Lower leg skin (tissue), 3 donors: ENCODE measurements around the gene TMEM158.

Experiments
- POLR2A ChIP-seq, 2 donors: fragments of 450-650 bp; IDR thresholded peaks; one replicate each; pipeline ENCODE4 v1.6.1; 2016 to 2017; ENCODE audit warnings: antibody characterized with exemption in 2 of 2, mild to moderate bottlenecking in 1 of 2, moderate library complexity in 1 of 2
- TF ChIP-seq, protein P1 (sequence below), 3 donors: fragments of 450-650 bp; IDR thresholded peaks; one replicate each; pipeline ENCODE4 v1.5.1; 2016; ENCODE audit warnings: antibody characterized with exemption in 3 of 3, mild to moderate bottlenecking in 3 of 3, moderate library complexity in 2 of 3

DNA sequence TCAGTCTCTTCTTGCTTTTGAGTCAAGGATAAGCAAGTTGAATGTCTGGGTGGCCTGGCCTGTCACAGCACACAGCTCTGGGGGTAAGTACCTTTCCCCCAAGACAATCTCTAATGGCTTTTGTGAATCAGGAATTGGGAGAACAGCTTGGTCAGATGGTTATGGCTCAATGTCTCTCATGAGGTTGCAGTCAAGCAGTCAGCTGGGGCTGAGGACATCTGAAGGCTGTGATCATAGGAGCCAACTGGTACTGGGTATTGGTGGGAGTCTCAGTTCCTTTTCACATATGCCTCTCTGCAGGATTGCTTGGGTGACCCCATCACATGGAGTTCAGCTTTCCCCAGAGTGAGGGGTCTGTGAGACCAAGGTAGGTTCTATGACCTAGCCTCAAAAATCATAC is 33.0 kb upstream of the TMEM158 start:
- TF ChIP-seq, protein P1, sequence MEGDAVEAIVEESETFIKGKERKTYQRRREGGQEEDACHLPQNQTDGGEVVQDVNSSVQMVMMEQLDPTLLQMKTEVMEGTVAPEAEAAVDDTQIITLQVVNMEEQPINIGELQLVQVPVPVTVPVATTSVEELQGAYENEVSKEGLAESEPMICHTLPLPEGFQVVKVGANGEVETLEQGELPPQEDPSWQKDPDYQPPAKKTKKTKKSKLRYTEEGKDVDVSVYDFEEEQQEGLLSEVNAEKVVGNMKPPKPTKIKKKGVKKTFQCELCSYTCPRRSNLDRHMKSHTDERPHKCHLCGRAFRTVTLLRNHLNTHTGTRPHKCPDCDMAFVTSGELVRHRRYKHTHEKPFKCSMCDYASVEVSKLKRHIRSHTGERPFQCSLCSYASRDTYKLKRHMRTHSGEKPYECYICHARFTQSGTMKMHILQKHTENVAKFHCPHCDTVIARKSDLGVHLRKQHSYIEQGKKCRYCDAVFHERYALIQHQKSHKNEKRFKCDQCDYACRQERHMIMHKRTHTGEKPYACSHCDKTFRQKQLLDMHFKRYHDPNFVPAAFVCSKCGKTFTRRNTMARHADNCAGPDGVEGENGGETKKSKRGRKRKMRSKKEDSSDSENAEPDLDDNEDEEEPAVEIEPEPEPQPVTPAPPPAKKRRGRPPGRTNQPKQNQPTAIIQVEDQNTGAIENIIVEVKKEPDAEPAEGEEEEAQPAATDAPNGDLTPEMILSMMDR (IDR thresholded peaks at IDR 0.05), result no peak
- TF ChIP-seq POLR2A (IDR thresholded peaks at IDR 0.05), result no peak
